A549 (cell line): Measurements from ENCODE around the gene VAV3. TPM values are rescaled to one million over a fixed set of nuclear protein-coding genes. Genes with fewer than 3 reads are reported as not detected.

Source experiments
- ATAC-seq, 2 experiments: fragments of 200-7000 bp in 1 of 2; fragments of >200 bp in 1 of 2; cut with Nextera tagmentation in 1 of 2; cut with Tn5 transposase in 1 of 2; 3 replicates each; pipeline versions ENCODE4 v1.8.0 to v1.9.1; 2018 to 2020; ENCODE audit warnings: mild to moderate bottlenecking in 1 of 2, moderate library complexity in 1 of 2
- CTCF ChIA-PET: fragments of 300-600 bp; sonication (Branson Sonifier 250); formaldehyde crosslinking; extraction: SDS; loops from one replicate; lab custom pipeline; 2021; ENCODE audit warnings: antibody characterized with exemption, inconsistent platforms; lab: Yijun Ruan, JAX
- POLR2A ChIA-PET: fragments of 350-600 bp; formaldehyde crosslinking; extraction: SDS; loops from one replicate; lab custom pipeline; 2021; ENCODE audit warnings: antibody characterized with exemption, inconsistent platforms; lab: Yijun Ruan, JAX
- DNase-seq, 2 experiments: peaks; one replicate each; pipeline versions ENCODE4 v3.0.0 to v3.0.0-alpha.2; 2011 to 2016; ENCODE audit warnings: low read depth in 1 of 2, low spot score in 1 of 2
- FAIRE-seq: peaks from 2 replicates; lab custom pipeline; 2011; peaks lifted over from hg19 to GRCh38; lab: Jason Lieb, UNC
- H3K27ac ChIP-seq, 2 experiments: fragments of >200 bp; sonication (Bioruptor Twin); formaldehyde crosslinking; 3 replicates each; pipeline ENCODE4 v1.5.1; 2016 to 2017
- H3K4me1 ChIP-seq: fragments of >200 bp; sonication (Bioruptor Twin); formaldehyde crosslinking; 3 replicates; pipeline ENCODE4 v1.6.1; 2016
- H3K4me2 ChIP-seq: fragments of >200 bp; sonication (Bioruptor Twin); formaldehyde crosslinking; 3 replicates; pipeline ENCODE4 v1.6.1; 2016
- H3K4me3 ChIP-seq: fragments of >200 bp; sonication (Bioruptor Twin); formaldehyde crosslinking; 3 replicates; pipeline ENCODE4 v1.5.1; 2016
- H3K9me3 ChIP-seq: fragments of >200 bp; sonication (Bioruptor Twin); formaldehyde crosslinking; 3 replicates; pipeline ENCODE4 v1.6.1; 2016
- ATOH8 ChIP-seq: fragments of 250-450 bp; sonication (Bioruptor Pico); IDR thresholded peaks from 2 replicates; pipeline ENCODE4 v1.5.0; 2020; ENCODE audit warnings: low read depth, mild to moderate bottlenecking, moderate library complexity
- BCL3 ChIP-seq: fragments of >200 bp; sonication (Bioruptor Twin); formaldehyde crosslinking; IDR thresholded peaks from 3 replicates; pipeline ENCODE4 v1.6.1; 2016
- BHLHE40 ChIP-seq: IDR thresholded peaks from 2 replicates; pipeline ENCODE4 v1.6.1; 2012; ENCODE audit warnings: low read depth, low read length, inconsistent platforms
- CHD2 ChIP-seq: fragments of 150-350 bp; IDR thresholded peaks from 2 replicates; pipeline ENCODE4 v1.6.1; 2014; ENCODE audit warnings: low read length; ENCODE audit not compliant: partially characterized antibody
- EHF ChIP-seq: fragments of 250-450 bp; sonication (Bioruptor Pico); IDR thresholded peaks from 2 replicates; pipeline ENCODE4 v1.5.0; 2020; ENCODE audit warnings: mild to moderate bottlenecking
- EP300 ChIP-seq, 2 experiments: fragments of >200 bp; sonication (Bioruptor Twin); formaldehyde crosslinking; IDR thresholded peaks; 2 replicates in 1 of 2; 3 replicates in 1 of 2; pipeline ENCODE4 v1.6.1; 2016 to 2017
- FOSB ChIP-seq: fragments of 250-450 bp; sonication (Bioruptor Pico); IDR thresholded peaks from 2 replicates; pipeline ENCODE4 v1.5.0; 2020; ENCODE audit warnings: mild to moderate bottlenecking, moderate library complexity
- FOSL2 ChIP-seq, 2 experiments: fragments of 450-650 bp in 1 of 2; fragments of >200 bp in 1 of 2; sonication (Bioruptor Twin) in 1 of 2; formaldehyde crosslinking; IDR thresholded peaks; 2 replicates each; pipeline versions ENCODE4 v1.5.0 to v1.6.1; 2016 to 2020; ENCODE audit warnings: mild to moderate bottlenecking in 1 of 2, moderate library complexity in 1 of 2
- HEYL ChIP-seq: fragments of 250-450 bp; sonication (Bioruptor Pico); IDR thresholded peaks from 2 replicates; pipeline ENCODE4 v1.8.0; 2021; ENCODE audit warnings: mild to moderate bottlenecking, moderate library complexity
- HOXB13 ChIP-seq: fragments of 250-450 bp; sonication (Bioruptor Pico); IDR thresholded peaks from 2 replicates; pipeline ENCODE4 v1.5.0; 2020; ENCODE audit warnings: low read depth, mild to moderate bottlenecking, moderate library complexity
- HOXB5 ChIP-seq: fragments of 250-450 bp; sonication (Bioruptor Pico); IDR thresholded peaks from 2 replicates; pipeline ENCODE4 v1.5.0; 2020; ENCODE audit warnings: mild to moderate bottlenecking, moderate library complexity
- JUN ChIP-seq, 2 experiments: fragments of >200 bp; sonication (Bioruptor Twin); formaldehyde crosslinking; IDR thresholded peaks; 2 replicates in 1 of 2; 3 replicates in 1 of 2; pipeline ENCODE4 v1.6.1; 2016 to 2017
- JUNB ChIP-seq: fragments of >200 bp; sonication (Bioruptor Twin); formaldehyde crosslinking; IDR thresholded peaks from 2 replicates; pipeline ENCODE4 v1.6.1; 2016
- KDM1A ChIP-seq: fragments of 200-600 bp; sonication (generic); IDR thresholded peaks from 2 replicates; pipeline ENCODE4 v1.6.1; 2016; ENCODE audit warnings: low read depth, mild to moderate bottlenecking
- KDM5A ChIP-seq: fragments of 200-600 bp; sonication (generic); IDR thresholded peaks from 2 replicates; pipeline ENCODE4 v1.6.1; 2016; ENCODE audit warnings: antibody characterized with exemption, mild to moderate bottlenecking
- MAFK ChIP-seq: fragments of 450-650 bp; IDR thresholded peaks from 2 replicates; pipeline ENCODE4 v1.6.1; 2014; ENCODE audit not compliant: partially characterized antibody
- MAX ChIP-seq: IDR thresholded peaks from 2 replicates; pipeline ENCODE4 v1.6.1; 2012
- NFE2L2 ChIP-seq: fragments of 150-350 bp; conservative IDR thresholded peaks from 2 replicates; pipeline ENCODE4 v1.6.1; 2014; ENCODE audit warnings: low read length
- NR3C1 ChIP-seq: fragments of >200 bp; sonication (Bioruptor Twin); formaldehyde crosslinking; IDR thresholded peaks from 3 replicates; pipeline ENCODE4 v1.6.1; 2017
- PHF8 ChIP-seq: fragments of 200-600 bp; sonication (generic); IDR thresholded peaks from 2 replicates; pipeline ENCODE4 v1.6.1; 2016; ENCODE audit warnings: low read depth, mild to moderate bottlenecking, antibody characterized with exemption, moderate library complexity, borderline replicate concordance
- RAD21 ChIP-seq, 2 experiments: fragments of >200 bp in 1 of 2; sonication (Bioruptor Twin) in 1 of 2; formaldehyde crosslinking in 1 of 2; IDR thresholded peaks in 1 of 2; conservative IDR thresholded peaks in 1 of 2; 2 replicates in 1 of 2; 3 replicates in 1 of 2; pipeline ENCODE4 v1.6.1; 2012 to 2018; ENCODE audit warnings: inconsistent platforms in 1 of 2
- RARB ChIP-seq: fragments of 250-450 bp; sonication (Bioruptor Pico); IDR thresholded peaks from 2 replicates; pipeline ENCODE4 v1.8.0; 2021; ENCODE audit warnings: mild to moderate bottlenecking, moderate library complexity
- RCOR1 ChIP-seq: fragments of 150-350 bp; IDR thresholded peaks from 2 replicates; pipeline ENCODE4 v1.6.1; 2014; ENCODE audit warnings: antibody characterized with exemption, low read length, low read depth
- RFX5 ChIP-seq: fragments of 450-650 bp; IDR thresholded peaks from 2 replicates; pipeline ENCODE4 v1.7.1; 2014; ENCODE audit warnings: antibody characterized with exemption, mild to moderate bottlenecking, moderate library complexity
- RNF2 ChIP-seq: fragments of 200-600 bp; sonication (generic); IDR thresholded peaks from 2 replicates; pipeline ENCODE4 v1.6.1; 2016; ENCODE audit warnings: low read depth, mild to moderate bottlenecking, antibody characterized with exemption, moderate library complexity, borderline replicate concordance
- SMC3 ChIP-seq: fragments of >200 bp; sonication (Bioruptor Twin); formaldehyde crosslinking; IDR thresholded peaks from 3 replicates; pipeline ENCODE4 v1.6.1; 2018; ENCODE audit warnings: inconsistent platforms
- ZNF302 ChIP-seq: fragments of 250-450 bp; sonication (Bioruptor Pico); IDR thresholded peaks from 2 replicates; pipeline ENCODE4 v1.9.0; 2021; ENCODE audit warnings: inconsistent platforms, mild to moderate bottlenecking, moderate library complexity
- WGBS: methylation state at CpG from one replicate; pipeline ENCODE4 v1.1.6; 2017; ENCODE audit errors: missing lambda C conversion rate; 5-methylcytosine and 5-hydroxymethylcytosine counted together
- polyA plus RNA-seq, 4 experiments: library from polyadenylated mRNA; depleted of rRNA in 3 of 4; stranded (reverse); fragments of >200 nt; fragmentation: RNase III in 1 of 4; extraction: RNeasy Plus Mini Kit Qiagen cat#74134 plus additional on column Dnase treatment in 1 of 4; gene quantifications; 2 replicates in 3 of 4; 3 replicates in 1 of 4; pipeline ENCODE4 v1.2.3, GENCODE V29; 2011 to 2017

The VAV3 gene
- polyA plus RNA-seq, 2 of the 4 experiments (the other 2 are of a cell fraction) = 12.8 to 22.7 TPM

GRCh38 chr1:107802654-107803053 is 162.3 kb downstream of the VAV3 start:
- FAIRE-seq (no peak), DNase-seq (no peak)
- POLR2A ChIA-PET = no interaction called here
- peaks cover 3% of the 10 kb centered on the region; the same call in 1 of the 3 replicates for H3K9me3 ChIP-seq
- H3K4me2 ChIP-seq = no peak overlapping the region
- no peak overlapping the region for H3K27ac ChIP-seq
- H3K4me1 ChIP-seq = no peaks in the 10 kb centered on the region
- CTCF ChIA-PET = no interaction called here
- TF ChIP-seq FOSL2 (IDR thresholded peaks at IDR 0.05) (no peak), FOSL2 (CRISPR knock-in tag; IDR thresholded peaks at IDR 0.05) (no peak), PHF8 (no peak)
- TF ChIP-seq, all 56 proteins: peak for 0
- H3K4me3 ChIP-seq = no peak overlapping the region
- WGBS = 32% methylated on average over 1 of the region's 1 CpG
- ATAC-seq = no peak

GRCh38 chr1:107795994-107796393 is 169.0 kb downstream of the VAV3 start:
- H3K4me1 ChIP-seq = no peaks in the 10 kb centered on the region
- no peak for TF ChIP-seq NFE2L2
- TF ChIP-seq HOXB13 = no peak
- no peak for TF ChIP-seq EP300 (IDR thresholded peaks at IDR 0.05)
- TF ChIP-seq, all 56 proteins: peak for 0
- no peak for ATAC-seq
- ChIA-PET CTCF (interaction anchor here (0.9 kb wide), 1 partner anchor 329 kb away, joined by 3 read pairs; no protein-coding TSS in a partner anchor), POLR2A (no interaction called here)
- Histone ChIP-seq H3K4me2 (no peak overlapping the region), H3K4me3 (no peak overlapping the region), H3K27ac (no peak overlapping the region), H3K9me3 (no peaks in the 10 kb centered on the region; the same call in 2 of the 3 replicates)
- DNase-seq = no peak
- 33% methylated on average over 2 of the region's 2 CpGs for WGBS
- no peak for FAIRE-seq

- 0% methylated on average over 1 of the region's 1 CpG for WGBS
- DNase-seq (no peak), ATAC-seq (no peak), FAIRE-seq (no peak)
- no peak overlapping the region for H3K4me3 ChIP-seq
- no peak for TF ChIP-seq HOXB5 (CRISPR knock-in tag)
- no peak for TF ChIP-seq EHF
- TF ChIP-seq SMC3 = no peak
- no peak for TF ChIP-seq FOSB (CRISPR knock-in tag)
- no peak for TF ChIP-seq ATOH8
- no peak for TF ChIP-seq JUN (IDR thresholded peaks at IDR 0.05)
- TF ChIP-seq RNF2 = no peak
- TF ChIP-seq NR3C1 = no peak
- TF ChIP-seq MAFK = no peak
- TF ChIP-seq BCL3 = no peak
- POLR2A ChIA-PET = no interaction called here
- CTCF ChIA-PET = interaction anchor here (0.9 to 2.4 kb wide), 2 partner anchors 13 to 330 kb away, joined by 3 to 9 read pairs; no protein-coding TSS in a partner anchor
- H3K27ac ChIP-seq = no peak overlapping the region
- H3K4me2 ChIP-seq = no peak overlapping the region
- H3K9me3 ChIP-seq = no peaks in the 10 kb centered on the region
- H3K4me1 ChIP-seq = no peaks in the 10 kb centered on the region
Measured at GRCh38 chr1:107795441-107795840, 169.5 kb downstream of the VAV3 start.

GRCh38 chr1:107794571-107794970 is 170.4 kb downstream of the VAV3 start:
- FAIRE-seq (no peak), DNase-seq (no peak), ATAC-seq (no peak)
- ChIA-PET CTCF (interaction anchor here (1.7 to 2.4 kb wide), 2 partner anchors 12 to 331 kb away, joined by 7 to 9 read pairs; no protein-coding TSS in a partner anchor), POLR2A (no interaction called here)
- H3K4me2 ChIP-seq = no peak overlapping the region
- WGBS = 0% methylated on average over 2 of the region's 2 CpGs
- no peak overlapping the region for H3K27ac ChIP-seq
- H3K4me1 ChIP-seq = no peaks in the 10 kb centered on the region
- H3K4me3 ChIP-seq = no peak overlapping the region
- no peaks in the 10 kb centered on the region for H3K9me3 ChIP-seq
- no peak for TF ChIP-seq CHD2
- no peak for TF ChIP-seq JUN (IDR thresholded peaks at IDR 0.05)
- no peak for TF ChIP-seq BHLHE40
- no peak for TF ChIP-seq EHF
- no peak for TF ChIP-seq KDM5A
- TF ChIP-seq MAX = no peak
- TF ChIP-seq KDM1A = no peak
- no peak for TF ChIP-seq FOSL2 (IDR thresholded peaks at IDR 0.05)
- TF ChIP-seq FOSL2 (CRISPR knock-in tag; IDR thresholded peaks at IDR 0.05) = no peak
- no peak for TF ChIP-seq EP300 (IDR thresholded peaks at IDR 0.05)
- no peak for TF ChIP-seq RAD21 (conservative IDR thresholded peaks at IDR 0.05 in 1 of 2, IDR thresholded peaks at IDR 0.05 in 1 of 2)
- TF ChIP-seq ZNF302 = no peak
- TF ChIP-seq RFX5 = no peak
- TF ChIP-seq JUNB = no peak
- TF ChIP-seq RCOR1 = no peak
- no peak for TF ChIP-seq RNF2
- TF ChIP-seq MAFK = no peak
- TF ChIP-seq RARB (CRISPR knock-in tag) = no peak
- no peak for TF ChIP-seq PHF8
- TF ChIP-seq NFE2L2 = no peak
- TF ChIP-seq HEYL = no peak
